NCI-H82 (cell line): ENCODE results near the gene KCTD14.
"Not testable (repeated sequence)": the region's sequence is repeated elsewhere in the genome, so short reads cannot be mapped to it uniquely, and the experiment has no call there.

Experiments used
- DNase-seq: peaks from one replicate; lab custom pipeline; 2025; lab: John Stamatoyannopoulos, UW

KCTD14 gene

GRCh38 chr11:78022397-78023396, at the start of gene KCTD14:
Gene KCTD14, minus strand, starts transcription at chr11:78023276. Its CDS starts 27 bp downstream, at chr11:78023249.
- DNase-seq: peak; percentile 19

- no peak for DNase-seq
These were observed 49.4 kb upstream of the KCTD14 start for GRCh38 chr11:78072455-78072854.

- DNase-seq: no peak
These were observed 48.6 kb upstream of the KCTD14 start for GRCh38 chr11:78071717-78072116.

- no peak for DNase-seq
These were observed 47.5 kb upstream of the KCTD14 start for GRCh38 chr11:78070621-78071020.

- peak; percentile 53 for DNase-seq
These were observed 46.4 kb upstream of the KCTD14 start for GRCh38 chr11:78069465-78069864.

- no peak for DNase-seq
These were observed 44.6 kb upstream of the KCTD14 start for GRCh38 chr11:78067704-78068103.

GRCh38 chr11:78066471-78066870, 43.4 kb upstream of the KCTD14 start:
- DNase-seq: no peak

GRCh38 chr11:78065203-78065602, 42.1 kb upstream of the KCTD14 start:
- no peak for DNase-seq

GRCh38 chr11:78063440-78064181, 40.5 kb upstream of the KCTD14 start, which contains the start of gene THRSP:
Gene THRSP, plus strand, starts transcription at chr11:78063861. Its CDS starts 21 bp downstream, at chr11:78063882.
- no peak for DNase-seq

GRCh38 chr11:78062671-78063070, 39.6 kb upstream of the KCTD14 start:
- no peak for DNase-seq

- DNase-seq: peak; percentile 29
These were observed 38.8 kb upstream of the KCTD14 start for GRCh38 chr11:78061921-78062311.

- DNase-seq: peak; percentile 75
These were observed 38.2 kb upstream of the KCTD14 start for GRCh38 chr11:78061088-78061920.

- DNase-seq: no peak
These were observed 37.5 kb upstream of the KCTD14 start for GRCh38 chr11:78060533-78060932.

GRCh38 chr11:78059749-78060328, 36.8 kb upstream of the KCTD14 start:
- not testable (repeated sequence) for DNase-seq

GRCh38 chr11:78057462-78058055, 34.5 kb upstream of the KCTD14 start:
- DNase-seq: no peak

- no peak for DNase-seq
These were observed 33.0 kb upstream of the KCTD14 start for GRCh38 chr11:78056093-78056492.

GRCh38 chr11:78054971-78055370, 31.9 kb upstream of the KCTD14 start:
- no peak for DNase-seq

- DNase-seq: no peak
These were observed 28.1 kb upstream of the KCTD14 start for GRCh38 chr11:78050964-78051831.

GRCh38 chr11:78049348-78049747, 26.3 kb upstream of the KCTD14 start:
- no peak for DNase-seq

- DNase-seq: peak; percentile 89
These were observed 25.5 kb upstream of the KCTD14 start for GRCh38 chr11:78048561-78048960.
